ENCODE data around the gene C14orf39. TPM values are rescaled to one million over a fixed set of nuclear protein-coding genes. Genes with fewer than 3 reads are reported as not detected.

C14orf39 gene, protein sequence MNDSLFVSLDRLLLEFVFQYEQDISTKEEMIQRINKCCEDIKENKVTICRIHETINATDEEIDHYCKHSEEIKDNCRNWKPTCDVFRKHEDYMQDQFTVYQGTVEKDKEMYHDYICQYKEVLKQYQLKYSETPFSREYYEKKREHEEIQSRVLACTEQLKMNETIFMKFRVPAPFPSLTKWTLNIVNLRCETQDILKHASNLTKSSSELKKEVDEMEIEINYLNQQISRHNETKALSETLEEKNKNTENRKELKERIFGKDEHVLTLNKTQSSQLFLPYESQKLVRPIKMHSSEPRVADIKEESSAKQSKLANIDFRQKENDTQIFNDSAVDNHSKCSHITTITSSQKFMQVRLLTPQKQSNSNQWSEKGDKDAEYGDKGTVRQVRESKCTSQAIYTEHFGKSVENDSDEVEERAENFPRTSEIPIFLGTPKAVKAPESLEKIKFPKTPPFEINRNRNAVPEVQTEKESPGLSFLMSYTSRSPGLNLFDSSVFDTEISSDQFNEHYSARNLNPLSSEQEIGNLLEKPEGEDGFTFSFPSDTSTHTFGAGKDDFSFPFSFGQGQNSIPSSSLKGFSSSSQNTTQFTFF
- not detected for total RNA-seq

DNA sequence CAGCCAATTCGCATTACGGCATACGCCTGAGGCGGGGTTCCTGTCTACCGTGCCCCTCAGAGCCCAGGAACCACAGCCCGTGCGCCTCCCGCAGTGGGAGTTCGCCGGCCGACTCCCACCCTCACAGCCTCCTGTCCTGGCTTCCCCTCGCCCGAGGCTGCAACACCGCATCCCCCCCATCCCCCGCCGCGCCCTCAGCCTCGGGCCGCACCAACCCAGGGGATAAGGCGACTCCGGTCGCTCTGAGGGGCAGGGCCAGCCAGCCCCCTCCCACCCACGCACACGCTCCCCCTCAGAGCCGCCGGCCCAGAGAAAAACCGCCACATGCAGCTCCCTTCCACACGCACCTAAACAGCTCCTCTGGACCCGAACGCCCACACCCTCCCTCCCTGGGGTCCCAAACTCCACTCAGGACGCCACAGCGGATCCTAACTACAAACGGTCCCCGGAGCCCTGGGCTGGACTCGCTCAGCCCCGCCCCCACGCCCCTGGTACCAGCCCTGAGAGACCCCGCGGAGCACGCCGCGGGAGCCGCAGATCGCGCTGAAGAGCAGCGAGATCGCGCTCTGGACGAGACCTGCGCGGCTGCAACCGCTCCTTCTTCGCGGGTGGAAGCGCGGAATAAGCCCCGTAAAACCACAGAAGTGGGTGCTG lies at the start of gene C14orf39:
Gene C14orf39 (minus strand): TSS at position 466 of the 654 bp plus-strand sequence. CDS start 985 bp downstream, outside the sequence.
- no peak for DNase-seq (ENCODE audit: low spot score)
- no peak for ATAC-seq

DNA sequence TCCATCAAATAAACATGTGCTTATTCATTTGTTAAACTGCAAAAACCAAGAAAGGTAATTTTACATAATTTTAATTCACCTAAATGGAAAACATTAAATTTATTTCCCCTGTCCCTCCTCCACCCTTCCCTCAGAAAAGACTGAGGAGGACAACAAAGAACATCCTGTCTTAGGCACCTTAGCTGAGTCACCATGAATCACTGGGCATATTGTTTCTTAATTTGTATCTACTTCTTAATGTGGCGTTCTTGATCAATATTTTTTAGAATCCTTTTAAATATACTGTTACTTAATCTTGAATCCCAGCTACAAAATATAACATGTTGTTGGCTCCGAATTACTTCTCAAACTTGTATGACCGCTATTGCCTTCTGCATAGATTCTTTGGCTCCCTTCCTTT lies 46.6 kb upstream of the C14orf39 start:
- ATAC-seq: no peak
- DNase-seq (ENCODE audit: low spot score): no peak

GRCh38 chr14:60515511-60516289 lies 29.8 kb upstream of the C14orf39 start:
- DNase-seq (ENCODE audit: low spot score): no peak
- ATAC-seq: no peak

DNA sequence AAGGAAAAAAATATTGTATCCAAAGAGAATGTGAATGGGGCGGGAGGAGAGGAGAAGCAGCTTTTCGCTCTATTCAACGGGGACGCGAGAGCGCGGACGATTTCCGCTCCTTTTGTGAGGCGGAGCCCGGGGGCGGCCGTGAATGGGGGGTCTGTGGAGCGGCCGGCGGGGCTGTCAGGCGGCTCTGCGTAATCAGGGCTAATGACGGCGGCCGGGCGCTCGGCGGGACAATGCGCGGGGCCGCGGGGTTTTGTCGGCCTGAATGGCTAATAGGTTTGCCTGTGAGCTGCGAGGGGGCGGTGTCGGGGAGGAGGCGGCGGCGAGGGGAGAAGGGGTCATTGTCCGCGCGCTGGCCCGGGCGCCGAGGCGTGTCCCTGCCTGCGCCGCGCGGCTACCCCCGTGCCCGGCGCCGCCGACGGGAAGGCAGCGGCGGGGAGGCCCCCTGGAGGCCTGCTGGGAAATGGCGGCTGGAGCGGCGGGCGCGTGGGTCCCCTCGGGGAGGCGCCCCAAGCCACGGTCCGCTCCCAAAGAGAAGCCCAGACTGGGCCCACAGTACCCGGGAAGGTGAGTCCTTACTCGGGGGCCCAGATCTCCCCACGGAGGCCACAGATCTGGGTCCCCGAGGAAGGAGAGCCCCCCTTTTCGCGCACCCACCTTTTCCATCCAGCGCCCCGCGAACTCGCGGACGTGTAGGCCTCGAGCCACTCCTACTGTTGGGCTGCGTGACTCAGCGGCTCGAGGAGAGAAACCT lies 29.1 kb upstream of the C14orf39 start:
- DNase-seq (ENCODE audit: low spot score): no peak
- ATAC-seq: peak; percentile 69

GRCh38 chr14:60514378-60514740 lies 28.5 kb upstream of the C14orf39 start:
- DNase-seq (ENCODE audit: low spot score) (no peak), ATAC-seq (no peak)

DNA sequence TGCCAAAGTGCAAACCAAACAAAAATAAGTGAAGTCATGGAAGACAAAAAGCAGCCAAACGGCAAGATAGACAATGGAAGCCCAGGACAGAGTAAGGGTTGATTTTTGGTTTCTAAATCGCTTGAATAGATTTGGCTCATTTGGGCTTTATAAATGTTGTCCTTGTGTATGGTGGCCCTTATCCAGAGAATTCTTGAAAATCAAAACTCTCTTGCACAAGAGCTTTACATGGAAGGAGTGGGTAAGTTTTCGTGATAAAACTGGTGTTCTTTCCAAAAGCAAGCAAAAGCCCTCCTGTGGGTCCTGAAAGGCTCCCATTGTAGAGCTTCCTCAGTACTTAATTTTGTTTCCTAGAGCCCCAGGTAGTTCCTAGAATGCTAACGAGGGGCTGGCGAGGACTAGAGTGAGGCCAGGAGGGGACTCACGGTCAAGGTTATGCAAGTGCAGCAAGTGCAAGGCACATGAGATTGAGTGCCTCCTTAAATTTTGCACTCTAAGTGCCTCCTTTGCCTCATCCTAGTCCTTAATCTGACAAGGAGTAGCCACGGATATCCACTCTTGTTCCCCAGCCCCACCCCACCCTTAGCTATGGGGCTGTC lies 27.2 kb upstream of the C14orf39 start:
- DNase-seq (ENCODE audit: low spot score) (no peak), ATAC-seq (no peak)

- ATAC-seq: no peak
- no peak for DNase-seq (ENCODE audit: low spot score)
These were observed 26.3 kb upstream of the C14orf39 start for GRCh38 chr14:60512126-60512525.

DNA sequence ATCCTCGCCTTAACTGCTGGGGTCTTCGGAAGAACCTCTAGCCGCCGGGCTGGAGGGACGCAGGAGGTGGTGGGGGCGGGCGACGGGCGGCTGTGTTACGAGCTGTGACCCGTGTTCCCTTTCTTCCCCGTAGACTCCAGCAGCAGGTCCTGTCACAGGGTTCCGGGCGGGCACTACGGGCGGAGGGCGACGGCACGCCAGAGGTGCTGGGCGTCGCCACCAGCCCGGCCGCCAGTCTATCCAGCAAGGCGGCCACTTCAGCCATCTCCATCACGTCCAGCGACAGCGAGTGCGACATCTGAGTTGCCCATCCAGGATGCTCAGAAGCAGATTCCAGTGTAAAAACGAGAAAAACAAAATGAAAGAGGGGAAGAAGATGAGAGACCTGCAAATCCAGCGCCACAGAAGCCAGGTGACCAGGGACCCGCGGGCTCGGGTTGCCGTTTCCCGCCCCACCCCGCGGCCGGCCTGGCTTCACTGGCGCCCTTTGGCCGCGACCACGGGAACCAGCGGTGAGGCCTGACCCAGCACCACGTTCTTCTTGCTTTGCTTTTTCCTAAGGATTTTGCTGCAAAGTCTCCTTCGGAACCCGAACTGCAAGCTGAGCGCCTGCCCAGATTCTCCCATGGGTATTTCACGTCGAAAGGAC lies 25.2 kb upstream of the C14orf39 start:
- ATAC-seq: no peak
- no peak for DNase-seq (ENCODE audit: low spot score)

- no peak for DNase-seq (ENCODE audit: low spot score)
- no peak for ATAC-seq
These were observed 24.5 kb upstream of the C14orf39 start for GRCh38 chr14:60510254-60510950.

DNA sequence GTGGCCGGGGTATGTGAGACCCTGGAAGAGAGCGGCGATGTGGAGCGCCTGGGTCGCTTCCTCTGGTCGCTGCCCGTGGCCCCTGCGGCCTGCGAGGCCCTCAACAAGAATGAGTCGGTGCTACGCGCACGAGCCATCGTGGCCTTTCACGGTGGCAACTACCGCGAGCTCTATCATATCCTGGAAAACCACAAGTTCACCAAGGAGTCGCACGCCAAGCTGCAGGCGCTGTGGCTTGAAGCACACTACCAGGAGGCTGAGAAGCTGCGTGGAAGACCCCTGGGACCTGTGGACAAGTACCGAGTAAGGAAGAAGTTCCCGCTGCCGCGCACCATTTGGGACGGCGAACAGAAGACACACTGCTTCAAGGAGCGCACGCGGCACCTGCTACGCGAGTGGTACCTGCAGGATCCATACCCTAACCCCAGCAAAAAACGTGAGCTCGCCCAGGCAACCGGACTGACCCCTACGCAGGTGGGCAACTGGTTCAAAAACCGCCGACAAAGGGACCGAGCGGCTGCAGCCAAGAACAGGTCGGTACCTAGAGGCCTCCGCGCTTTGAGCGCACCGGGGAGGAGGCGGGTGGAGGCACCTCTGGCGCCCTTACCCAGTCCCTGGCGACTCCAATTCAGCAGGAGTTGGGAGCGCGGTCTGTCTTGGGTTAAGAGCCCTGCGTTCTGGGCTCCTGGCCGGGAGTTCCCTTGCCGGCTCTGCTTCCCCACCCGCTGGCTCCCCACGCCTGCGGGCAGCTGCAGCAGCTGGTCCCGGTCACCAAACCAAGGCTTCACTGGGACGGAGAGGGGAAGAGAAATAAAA lies 23.8 kb upstream of the C14orf39 start:
- no peak for DNase-seq (ENCODE audit: low spot score)
- no peak for ATAC-seq

DNA sequence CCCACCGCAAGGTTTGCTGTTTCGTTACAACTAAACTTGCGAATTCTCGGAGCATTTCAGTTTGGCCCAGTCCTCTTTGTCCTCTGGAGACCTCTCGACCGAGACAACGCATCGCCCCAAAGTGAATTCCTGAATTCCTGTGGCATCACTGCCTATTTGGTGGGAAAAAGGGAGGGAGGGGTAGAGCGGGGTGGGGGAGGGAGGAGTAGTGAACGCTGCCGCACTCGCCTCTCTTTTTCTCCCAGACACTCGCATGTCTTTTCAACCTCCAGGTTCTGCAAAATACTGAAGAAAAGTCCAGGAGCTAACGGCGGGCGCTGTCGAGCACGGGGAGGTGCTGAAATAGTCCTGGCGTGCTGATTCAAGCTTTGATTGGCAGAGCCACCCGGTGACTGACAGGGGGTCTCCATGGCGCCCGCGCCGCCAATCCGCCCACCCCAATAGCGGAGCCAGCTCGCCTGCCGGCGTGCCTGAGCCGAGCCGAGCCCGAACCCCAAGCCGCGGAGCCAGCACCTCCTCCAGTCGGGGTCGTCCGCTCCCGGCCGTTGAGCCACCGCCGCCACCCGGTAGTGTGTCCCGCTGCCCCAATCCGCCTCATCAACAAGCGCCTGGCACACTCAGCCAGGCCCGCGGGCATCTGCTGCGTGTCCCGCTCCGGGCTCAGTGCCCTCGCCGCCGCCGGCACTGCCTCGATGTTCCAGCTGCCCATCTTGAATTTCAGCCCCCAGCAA lies 23.0 kb upstream of the C14orf39 start, which contains the start of gene SIX6:
Gene SIX6 (plus strand): TSS at position 440 of the 731 bp plus-strand sequence. CDS start 253 bp downstream, at position 693.
- DNase-seq (ENCODE audit: low spot score) (no peak), ATAC-seq (no peak)

- no peak for ATAC-seq
- no peak for DNase-seq (ENCODE audit: low spot score)
These were observed 22.5 kb upstream of the C14orf39 start for GRCh38 chr14:60508363-60508706.

DNA sequence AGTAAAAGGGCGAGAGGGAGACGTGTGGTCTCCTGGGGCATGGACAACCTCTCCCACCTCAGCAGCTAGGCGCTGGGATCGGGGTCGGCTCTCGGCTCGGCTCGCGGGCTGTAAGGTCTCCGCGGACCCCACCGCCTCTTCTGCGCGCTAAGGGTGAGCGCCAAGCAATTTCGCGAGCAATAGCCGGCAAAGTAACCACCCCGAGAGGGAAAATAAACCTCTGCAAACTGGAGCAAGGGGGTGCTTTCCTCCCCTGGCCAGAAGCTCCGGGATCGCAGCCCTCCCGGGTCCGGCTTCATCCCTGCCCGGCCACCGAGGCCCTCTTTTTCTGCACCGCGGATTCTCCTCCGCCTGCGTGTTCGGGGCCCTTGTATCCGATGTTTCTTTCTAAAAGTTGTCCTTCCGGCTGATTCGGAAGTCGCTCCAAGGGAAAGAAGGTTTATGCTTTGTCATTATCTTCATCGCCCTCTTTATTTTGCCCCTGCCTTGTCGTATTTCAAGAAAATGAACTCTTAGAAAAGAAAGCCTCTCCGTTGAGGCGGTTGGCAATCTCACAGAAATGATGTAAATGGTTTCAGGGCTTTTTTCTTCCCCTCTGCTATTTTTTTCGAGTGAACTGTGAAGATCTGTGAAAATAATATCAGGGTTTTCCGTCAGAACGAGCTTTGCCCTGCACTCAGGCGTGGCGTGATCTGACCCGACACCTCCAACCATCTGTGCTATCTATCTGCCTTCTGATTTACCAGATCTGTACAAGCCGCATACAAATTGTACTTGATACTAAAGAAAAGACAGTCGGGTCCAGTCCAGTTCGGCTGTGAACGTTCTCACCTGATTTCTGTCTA lies 21.3 kb upstream of the C14orf39 start:
- no peak for ATAC-seq
- no peak for DNase-seq (ENCODE audit: low spot score)

DNA sequence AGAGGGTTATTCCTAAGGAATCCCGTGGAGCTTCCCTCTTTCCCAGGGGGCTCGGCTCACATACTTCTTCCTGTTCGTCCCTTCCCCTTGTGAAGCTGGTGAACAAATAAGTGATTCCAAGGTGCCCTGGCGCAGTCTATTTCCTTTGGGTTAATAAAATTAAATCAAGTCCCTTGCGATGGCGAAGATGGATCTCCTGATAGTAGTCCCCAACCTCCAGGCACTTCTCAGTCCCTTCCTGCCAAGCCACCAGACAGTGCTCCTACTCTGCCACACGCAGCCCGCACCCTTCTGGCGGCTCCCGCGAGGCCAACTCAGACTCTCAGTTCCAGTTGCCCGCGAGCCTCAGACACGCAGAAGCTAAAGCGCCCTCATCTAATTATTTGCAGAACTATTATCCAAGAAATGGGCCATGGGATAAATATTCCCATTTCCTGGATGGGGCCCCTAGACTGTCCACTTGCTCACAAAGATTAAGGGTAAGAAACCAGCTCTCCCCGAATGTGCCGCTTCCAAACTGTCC lies 20.7 kb upstream of the C14orf39 start:
- DNase-seq (ENCODE audit: low spot score) (no peak), ATAC-seq (no peak)

- ATAC-seq (no peak), DNase-seq (ENCODE audit: low spot score) (no peak)
These were observed 20.1 kb upstream of the C14orf39 start for GRCh38 chr14:60506010-60506409.

- ATAC-seq (no peak), DNase-seq (ENCODE audit: low spot score) (no peak)
These were observed 19.6 kb upstream of the C14orf39 start for GRCh38 chr14:60505448-60505847.

All from left lobe of liver (tissue), 2 donors.